NAMALWA (cell line): ENCODE measurements around the gene SYT5.

Experiments
- DNase-seq: peaks from one replicate; pipeline ENCODE4 v3.0.0-alpha.2; 2015; ENCODE audit warnings: low spot score

SYT5 gene

DNA sequence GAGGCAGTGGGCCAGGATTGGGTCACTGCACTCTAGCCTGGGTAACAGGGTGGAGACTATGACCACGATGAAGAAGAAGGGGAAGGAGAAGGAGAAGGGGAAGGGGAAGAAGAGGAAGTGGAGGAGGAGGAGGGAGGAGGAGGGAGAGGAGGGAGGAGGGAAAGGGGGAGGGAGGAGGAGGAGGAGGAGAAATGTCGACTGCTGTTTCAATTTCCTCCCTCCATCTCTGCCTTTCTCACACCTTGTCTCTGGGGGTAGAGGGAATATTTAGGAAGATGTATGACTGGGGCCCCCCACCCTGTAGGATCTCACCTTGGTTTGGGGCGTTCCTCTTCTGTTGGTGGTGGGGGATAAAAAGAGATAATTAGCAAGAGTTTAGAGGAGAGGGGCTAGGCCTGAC, 34.9 kb downstream of the SYT5 start:
- DNase-seq, result no peak

DNA sequence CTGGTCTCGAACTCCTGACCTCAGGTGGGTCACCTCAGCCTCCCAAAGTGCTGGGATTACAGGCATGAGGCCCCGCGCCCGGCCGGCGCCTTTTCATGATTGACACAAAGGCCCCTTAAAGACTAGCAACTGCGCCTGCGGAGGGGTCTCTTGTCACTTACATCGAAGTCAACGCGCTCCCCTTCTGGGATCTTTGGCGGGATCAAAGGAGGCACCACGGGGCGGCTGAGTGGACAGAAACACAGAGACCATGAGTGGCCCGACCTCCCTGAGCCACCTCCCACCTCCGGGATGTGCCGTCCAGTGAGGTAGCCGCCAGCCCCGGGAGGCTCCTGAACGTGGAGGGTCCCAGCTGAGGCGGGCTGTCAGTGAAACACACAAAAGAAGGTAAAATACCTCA, 38.4 kb downstream of the SYT5 start:
- DNase-seq, result no peak

DNA sequence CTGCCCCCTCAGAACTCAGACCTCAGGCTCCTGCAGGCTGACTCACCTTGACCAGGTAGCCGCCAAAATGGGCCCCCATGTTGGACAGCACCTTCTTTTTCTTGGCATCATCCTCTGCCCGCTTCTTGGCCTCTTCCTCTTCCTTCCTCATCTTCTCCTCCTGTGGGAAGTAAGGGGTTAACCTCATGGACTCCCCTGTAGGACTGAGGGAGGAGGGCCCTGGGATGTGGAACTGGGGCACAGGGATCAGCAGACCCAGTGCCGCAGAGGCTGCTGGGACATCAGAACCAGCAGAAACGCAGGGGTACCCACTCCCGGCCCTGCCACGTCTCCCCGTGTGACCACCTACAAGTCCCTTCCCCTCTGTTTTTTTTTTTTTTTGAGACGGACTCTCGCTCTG, 42.2 kb downstream of the SYT5 start:
- no peak for DNase-seq

DNA sequence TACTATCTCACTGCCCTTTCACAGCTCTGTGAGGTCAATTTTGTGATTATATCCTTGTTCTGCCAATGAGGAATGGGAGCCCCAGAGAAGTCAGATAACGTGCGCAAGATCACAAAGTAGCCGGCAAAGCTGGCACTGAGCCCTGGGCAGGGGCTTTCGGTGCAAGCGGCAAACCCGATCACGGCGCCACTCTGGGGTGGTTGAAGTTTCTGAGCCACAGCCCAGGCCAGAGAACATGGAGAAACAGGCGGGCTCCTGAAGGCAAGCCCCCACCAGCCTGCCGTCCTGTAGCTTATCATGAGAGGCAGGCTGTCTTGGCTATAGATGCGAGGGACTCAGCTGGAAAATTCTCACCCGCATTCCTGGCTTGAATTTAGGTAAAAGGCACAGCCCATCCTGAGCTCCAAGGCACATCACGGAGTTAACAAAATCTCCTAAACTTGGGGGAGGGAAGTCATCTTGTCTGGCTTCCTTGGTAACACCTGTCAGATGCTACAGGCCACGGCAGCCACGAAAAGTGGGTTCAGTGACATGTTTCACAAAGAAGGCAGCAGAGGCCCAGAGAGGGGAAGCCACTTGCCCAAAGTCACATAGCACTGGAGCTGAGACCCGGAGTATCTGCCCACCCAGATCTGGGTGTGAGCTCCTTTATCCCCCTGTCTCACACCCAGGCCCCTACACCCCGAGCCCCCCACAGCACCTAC, 43.5 kb downstream of the SYT5 start:
- DNase-seq, result no peak

DNA sequence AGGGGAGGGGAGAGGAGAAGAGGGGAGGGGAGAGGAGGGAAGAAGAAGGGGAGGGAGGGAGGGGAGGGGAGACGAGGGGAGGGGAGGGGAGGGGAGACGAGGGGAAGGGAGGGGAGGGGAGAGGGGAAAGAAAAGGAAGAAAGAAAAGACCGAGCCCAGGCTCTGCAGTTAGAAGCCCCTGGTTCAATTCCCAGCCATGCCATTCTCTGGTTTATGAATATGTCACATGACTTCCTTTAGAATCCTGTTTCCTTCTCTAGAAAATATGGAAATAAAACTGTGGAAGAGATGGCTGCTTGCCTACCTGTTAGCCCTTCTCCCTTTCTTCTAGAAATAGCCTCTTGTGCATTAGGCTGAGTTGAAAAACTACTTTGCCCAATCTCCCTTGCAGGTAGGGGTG, 45.4 kb downstream of the SYT5 start:
- no peak for DNase-seq

DNA sequence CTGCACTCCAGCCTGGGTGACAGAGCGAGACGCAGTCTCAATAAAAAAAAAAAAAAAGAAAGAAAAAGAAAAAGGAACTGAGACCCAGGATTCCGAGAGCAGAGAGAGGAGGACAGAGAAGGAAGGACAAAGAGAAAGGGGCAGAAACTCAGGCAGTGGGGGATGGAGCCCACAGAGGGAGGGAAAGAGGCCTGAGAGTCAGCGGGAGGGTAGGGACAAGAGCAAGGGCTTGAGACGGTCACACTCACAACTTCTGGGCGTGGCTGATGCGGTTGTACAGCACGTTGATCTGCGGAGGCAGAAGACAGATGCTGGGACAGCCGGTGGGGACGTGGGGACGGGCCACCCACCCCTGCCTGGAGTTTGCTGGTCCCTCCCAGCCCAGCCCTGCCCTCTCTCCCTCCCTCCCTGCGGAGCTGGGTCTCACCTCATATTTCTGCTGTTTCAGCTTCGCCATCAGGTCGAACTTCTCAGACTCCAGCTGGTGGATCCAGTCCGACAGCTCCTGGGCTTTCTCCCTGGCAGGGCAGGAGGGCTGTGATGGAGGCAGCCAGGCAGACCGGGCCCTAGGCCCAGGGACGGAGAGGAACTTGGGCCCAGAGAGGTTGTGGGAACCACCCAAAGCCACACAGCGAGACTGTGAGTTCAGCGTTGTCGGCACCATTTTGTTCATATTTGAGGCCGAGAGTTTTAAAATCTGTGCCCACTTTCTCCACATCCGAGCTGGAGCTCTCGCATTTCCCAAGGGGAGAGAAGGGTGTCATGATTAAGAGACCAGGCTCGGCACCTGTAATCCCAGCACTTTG, 46.2 kb downstream of the SYT5 start:
- DNase-seq, result no peak

DNA sequence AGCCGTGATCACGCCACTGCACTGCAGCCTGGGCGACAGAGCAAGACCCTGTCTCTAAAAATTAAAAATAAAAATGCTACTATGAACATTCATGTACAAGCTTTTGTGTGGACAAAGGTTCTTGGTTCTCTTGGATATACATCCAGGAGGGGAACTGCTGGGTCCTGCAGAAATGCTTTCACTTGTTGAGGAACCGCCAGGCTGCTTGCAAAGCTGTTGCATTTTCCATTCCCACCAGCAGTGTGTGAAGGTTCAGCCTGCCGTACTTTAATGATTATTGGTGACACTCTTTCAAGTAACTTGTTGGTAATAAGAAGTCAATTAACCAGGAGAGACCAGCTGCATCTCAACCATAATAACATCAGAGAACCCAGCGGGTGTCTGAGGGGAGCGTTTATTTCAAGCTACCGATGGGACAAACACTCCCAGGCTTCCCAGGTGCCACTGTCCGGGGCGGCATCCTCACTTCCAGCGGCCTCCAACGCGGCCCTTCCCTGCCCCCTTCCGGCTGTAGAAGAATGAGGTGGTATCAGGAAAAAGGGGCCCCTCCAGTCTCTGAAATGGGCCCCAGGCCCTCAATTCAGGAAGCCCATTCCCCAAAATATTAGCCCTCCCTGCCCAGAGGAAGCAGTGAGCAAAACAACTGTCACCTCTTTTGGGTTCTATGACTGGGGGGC, 47.5 kb downstream of the SYT5 start:
- DNase-seq, result no peak

DNA sequence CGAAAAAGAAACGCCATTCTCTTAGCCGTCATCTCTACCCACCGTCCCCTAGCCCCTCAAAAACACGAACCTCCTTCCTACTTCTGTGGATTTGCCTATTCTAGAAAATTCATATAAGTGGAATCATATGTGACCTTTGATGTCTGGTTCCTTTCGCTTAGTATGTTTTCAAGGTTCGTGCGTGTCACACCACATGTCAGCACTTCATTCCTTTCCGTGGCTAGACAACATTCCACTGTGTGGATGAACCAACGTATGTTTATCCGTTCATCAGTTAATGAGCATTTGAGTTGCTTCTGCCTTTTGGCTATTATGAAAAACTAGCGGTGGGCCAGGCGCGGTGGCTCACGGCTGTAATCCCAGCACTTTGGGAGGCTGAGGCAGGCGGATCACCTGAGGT, 48.7 kb downstream of the SYT5 start:
- no peak for DNase-seq
